Activated CD8-positive, alpha-beta T cell treated with anti-CD3 and anti-CD28 coated beads for 36 hours (primary cell): ENCODE results near the gene CALCB. TPM values are rescaled to one million over a fixed set of nuclear protein-coding genes. Genes with fewer than 3 reads are reported as not detected.

ENCODE experiments used
- ATAC-seq: fragments of 200-7000 bp; cut with Tn5 transposase; one replicate; pipeline ENCODE4 v1.10.0; 2021; ENCODE audit warnings: mild to moderate bottlenecking, moderate library complexity
- CTCF ChIA-PET: fragments of 350-600 bp; sonication (Branson Sonifier 250); formaldehyde crosslinking; loops from one replicate; lab custom pipeline; 2021; ENCODE audit warnings: antibody characterized with exemption; lab: Charles Lee
- POLR2A ChIA-PET: fragments of 350-600 bp; sonication (Branson Sonifier 250); formaldehyde crosslinking; loops from one replicate; lab custom pipeline; 2021; ENCODE audit warnings: antibody characterized with exemption; lab: Charles Lee
- DNase-seq: peaks from one replicate; pipeline ENCODE4 v3.0.0-alpha.2; 2020
- H3K27ac Mint-ChIP-seq: one replicate; pipeline ENCODE4 v1.8.0; 2021; ENCODE audit warnings: mild to moderate bottlenecking, mixed read lengths
- H3K27me3 Mint-ChIP-seq: one replicate; pipeline ENCODE4 v1.8.0; 2021; ENCODE audit warnings: mixed read lengths
- H3K36me3 Mint-ChIP-seq: one replicate; pipeline ENCODE4 v1.8.0; 2021; ENCODE audit warnings: low read depth, mixed read lengths
- H3K4me1 Mint-ChIP-seq: one replicate; pipeline ENCODE4 v1.8.0; 2021; ENCODE audit warnings: low read depth, mixed read lengths
- H3K4me3 Mint-ChIP-seq: one replicate; pipeline ENCODE4 v1.8.0; 2021; ENCODE audit warnings: mild to moderate bottlenecking, moderate library complexity, mixed read lengths
- H3K9me3 Mint-ChIP-seq: one replicate; pipeline ENCODE4 v1.8.0; 2021; ENCODE audit warnings: mixed read lengths
- intact Hi-C: fragments of 100-400 bp; cut with micrococcal nuclease; formaldehyde crosslinking; loops from one replicate; pipeline ENCODE4 v1.10.0; 2022
- total RNA-seq, 2 experiments: library from RNA; stranded (reverse); gene quantifications; one replicate each; pipeline ENCODE4 v1.2.3, GENCODE V29; 2021
- TF ChIP-seq, protein P1 (sequence below): fragments of 200-600 bp; IDR thresholded peaks from one replicate; pipeline ENCODE4 v1.8.0; 2022; ENCODE audit warnings: antibody characterized with exemption, mild to moderate bottlenecking

CALCB gene
- total RNA-seq, 2 experiments from 2014 or later: 3.9 to 4.7 TPM

DNA sequence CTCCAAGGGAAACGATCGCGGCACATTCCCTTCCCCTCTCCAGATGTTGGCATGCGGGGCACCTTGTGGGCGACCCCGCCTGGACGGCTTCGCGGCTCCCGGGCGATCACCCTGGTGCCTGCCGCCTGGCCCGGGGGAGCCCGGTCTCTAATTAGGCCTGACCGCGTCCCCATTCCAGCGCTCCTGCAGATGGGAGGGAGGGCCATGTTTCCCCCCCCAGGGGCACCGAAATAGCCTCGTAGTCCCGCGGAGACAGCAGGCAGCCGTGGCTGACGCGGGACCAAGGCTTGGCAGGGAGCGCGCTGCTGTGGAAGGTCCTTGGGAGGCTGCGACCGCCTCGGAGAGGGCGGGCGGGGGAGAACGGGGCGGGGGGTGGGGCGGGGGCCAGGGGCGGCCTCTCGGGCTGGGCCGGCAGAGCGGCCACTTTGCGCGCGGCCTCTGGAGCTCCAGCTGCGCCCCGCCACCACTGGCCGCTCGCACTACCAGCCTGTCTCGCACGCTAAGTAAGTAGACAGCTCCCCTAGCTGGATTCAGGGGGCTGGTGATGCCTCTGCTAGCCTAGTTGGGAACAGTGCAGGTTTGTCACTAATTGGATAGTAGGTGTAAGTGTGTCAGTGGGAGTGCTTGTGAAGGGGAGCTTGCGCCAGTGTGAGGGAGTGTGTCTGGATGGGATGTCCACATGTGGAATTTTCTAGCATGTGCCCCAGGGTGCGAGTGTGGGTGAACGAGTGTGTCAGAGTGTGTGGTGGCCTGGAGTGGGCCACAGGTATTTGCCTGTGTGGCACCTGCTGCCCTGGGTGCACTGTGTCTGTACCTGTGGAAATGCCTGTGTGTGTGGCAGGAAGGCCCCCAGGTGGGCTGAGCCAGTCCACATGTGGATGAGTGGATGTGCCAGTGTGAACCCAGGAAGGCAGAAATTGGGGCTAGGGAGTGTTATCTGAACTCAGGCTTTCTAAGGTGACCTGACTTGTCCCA, 41.4 kb downstream of the CALCB start, which contains the start of gene INSC:
Gene INSC, plus strand, starts transcription at position 423 of the 975 bp plus-strand sequence. CDS start 34,252 bp downstream, outside the sequence.
- Mint-ChIP-seq H3K4me1 (peaks cover 23% of the 10 kb centered on the region), H3K9me3 (no peaks in the 10 kb centered on the region), H3K36me3 (no peaks in the 10 kb centered on the region), H3K4me3 (no peak within 1 kb of the TSS), H3K27me3 (peaks cover 39% of the 10 kb centered on the region), H3K27ac (no peak within 1 kb of the TSS)
- ATAC-seq (no peak), DNase-seq (no peak)
- ChIA-PET CTCF (interaction anchor here (1.1 to 1.8 kb wide), 5 partner anchors 12 to 102 kb away, joined by 3 to 4 read pairs (median 3); no protein-coding TSS in a partner anchor), POLR2A (interaction anchor here (1.1 kb wide), 1 partner anchor 23 kb away, joined by 3 read pairs; no protein-coding TSS in a partner anchor)
- intact Hi-C loops: no loop called here
- TF ChIP-seq, protein P1, sequence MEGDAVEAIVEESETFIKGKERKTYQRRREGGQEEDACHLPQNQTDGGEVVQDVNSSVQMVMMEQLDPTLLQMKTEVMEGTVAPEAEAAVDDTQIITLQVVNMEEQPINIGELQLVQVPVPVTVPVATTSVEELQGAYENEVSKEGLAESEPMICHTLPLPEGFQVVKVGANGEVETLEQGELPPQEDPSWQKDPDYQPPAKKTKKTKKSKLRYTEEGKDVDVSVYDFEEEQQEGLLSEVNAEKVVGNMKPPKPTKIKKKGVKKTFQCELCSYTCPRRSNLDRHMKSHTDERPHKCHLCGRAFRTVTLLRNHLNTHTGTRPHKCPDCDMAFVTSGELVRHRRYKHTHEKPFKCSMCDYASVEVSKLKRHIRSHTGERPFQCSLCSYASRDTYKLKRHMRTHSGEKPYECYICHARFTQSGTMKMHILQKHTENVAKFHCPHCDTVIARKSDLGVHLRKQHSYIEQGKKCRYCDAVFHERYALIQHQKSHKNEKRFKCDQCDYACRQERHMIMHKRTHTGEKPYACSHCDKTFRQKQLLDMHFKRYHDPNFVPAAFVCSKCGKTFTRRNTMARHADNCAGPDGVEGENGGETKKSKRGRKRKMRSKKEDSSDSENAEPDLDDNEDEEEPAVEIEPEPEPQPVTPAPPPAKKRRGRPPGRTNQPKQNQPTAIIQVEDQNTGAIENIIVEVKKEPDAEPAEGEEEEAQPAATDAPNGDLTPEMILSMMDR: no peak

DNA sequence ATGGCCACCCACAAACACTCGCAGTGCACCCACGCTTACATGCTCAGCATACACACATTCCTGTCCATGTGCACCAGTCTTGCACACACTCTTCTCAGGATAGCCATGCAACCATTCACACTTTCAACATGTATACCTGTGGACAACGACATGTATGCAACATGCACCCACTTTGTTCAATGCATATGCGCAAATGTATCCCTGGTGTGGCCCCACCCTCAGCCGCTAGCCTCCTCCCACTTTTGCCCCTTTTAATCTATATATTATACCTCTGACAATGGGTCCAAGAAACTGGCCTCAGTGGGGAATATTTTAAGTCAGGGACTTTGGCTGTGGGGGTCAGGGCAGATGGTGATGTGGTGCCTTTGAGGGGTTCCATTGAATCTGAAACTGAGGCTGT, 42.3 kb downstream of the CALCB start:
- Mint-ChIP-seq H3K4me1 (peaks cover 23% of the 10 kb centered on the region), H3K9me3 (no peaks in the 10 kb centered on the region), H3K27ac (no peak overlapping the region), H3K27me3 (peaks cover 44% of the 10 kb centered on the region), H3K4me3 (no peak overlapping the region), H3K36me3 (no peaks in the 10 kb centered on the region)
- TF ChIP-seq, protein P1: no peak
- POLR2A ChIA-PET: no interaction called here
- intact Hi-C loops: no loop called here
- CTCF ChIA-PET: interaction anchor here (1.8 to 2.1 kb wide), 2 partner anchors 13 to 15 kb away, joined by 4 to 6 read pairs; no protein-coding TSS in a partner anchor
- ATAC-seq (no peak), DNase-seq (no peak)

DNA sequence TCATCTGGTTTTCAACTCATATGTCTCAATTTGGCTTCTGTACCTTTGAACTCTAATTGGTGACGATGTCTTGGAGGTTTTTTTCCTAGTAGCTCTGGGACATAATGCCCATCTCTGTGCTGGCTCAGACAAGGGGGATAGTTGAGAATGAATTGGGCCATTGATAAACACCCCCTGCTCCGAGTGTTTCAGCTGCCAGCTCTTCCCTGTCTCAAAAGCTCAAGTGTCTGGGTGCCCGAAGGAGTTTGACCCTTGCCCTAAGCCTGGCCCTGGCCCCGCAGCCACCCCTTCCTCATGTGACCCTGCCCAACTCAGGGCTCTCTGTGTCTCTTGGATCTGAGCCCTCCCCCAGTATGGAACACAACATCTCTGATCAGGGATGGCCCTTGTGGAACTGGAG, 44.4 kb downstream of the CALCB start:
- ChIA-PET CTCF (interaction anchor here (1.0 to 2.1 kb wide), 6 partner anchors 12 to 148 kb away, joined by 3 to 7 read pairs (median 4); no protein-coding TSS in a partner anchor), POLR2A (no interaction called here)
- ATAC-seq: no peak
- Mint-ChIP-seq H3K27me3 (peaks cover 48% of the 10 kb centered on the region), H3K4me1 (peaks cover 23% of the 10 kb centered on the region), H3K36me3 (no peaks in the 10 kb centered on the region), H3K9me3 (no peaks in the 10 kb centered on the region), H3K27ac (no peak overlapping the region), H3K4me3 (no peak overlapping the region)
- no peak for DNase-seq
- TF ChIP-seq, protein P1: no peak
- intact Hi-C loops: no loop called here

DNA sequence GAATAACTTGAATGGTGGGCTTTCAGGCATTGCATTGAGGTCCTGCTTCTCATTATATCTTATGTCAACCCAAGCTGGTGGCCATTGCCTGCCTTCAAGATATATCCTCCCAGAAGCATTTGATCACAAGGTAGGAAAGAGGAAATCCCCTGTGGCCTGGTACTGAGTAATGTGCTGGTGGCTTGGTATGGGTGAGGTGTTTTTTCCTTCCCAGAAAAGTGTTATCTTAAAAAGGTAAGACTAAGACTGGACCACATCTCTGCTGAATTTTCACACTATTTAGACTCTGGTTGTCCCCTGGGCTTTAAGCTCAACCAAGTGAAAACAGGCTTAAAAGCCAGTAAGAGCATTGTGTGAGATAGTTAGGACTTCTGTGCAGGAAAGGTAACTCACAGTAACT, 45.0 kb downstream of the CALCB start:
- peak; percentile 91 for ATAC-seq
- no peak overlapping the region for H3K4me3 Mint-ChIP-seq
- intact Hi-C loops: no loop called here
- ChIA-PET POLR2A (no interaction called here), CTCF (interaction anchor here (1.0 to 2.0 kb wide), 4 partner anchors 18 to 149 kb away, joined by 3 to 7 read pairs (median 4); no protein-coding TSS in a partner anchor)
- no peak overlapping the region for H3K27ac Mint-ChIP-seq
- H3K4me1 Mint-ChIP-seq: peaks cover 23% of the 10 kb centered on the region
- TF ChIP-seq, protein P1: no peak
- H3K9me3 Mint-ChIP-seq: no peaks in the 10 kb centered on the region
- peaks cover 50% of the 10 kb centered on the region for H3K27me3 Mint-ChIP-seq
- peak; percentile 60 for DNase-seq
- no peaks in the 10 kb centered on the region for H3K36me3 Mint-ChIP-seq
